Activated CD8-positive, alpha-beta memory T cell treated with anti-CD3 and anti-CD28 coated beads, Interleukin-2, amount 10 ng/mL, durations not matched to agents 7 days and 5 days (primary cell): ENCODE results near the gene FOXS1. TPM values are rescaled to one million over a fixed set of nuclear protein-coding genes. Genes with fewer than 3 reads are reported as not detected.

Experiments used
- ATAC-seq: fragments of 150-1000 bp; cut with Tn5 transposase; one replicate; pipeline ENCODE4 v1.10.0; 2021; ENCODE audit warnings: moderate library complexity
- CTCF ChIA-PET: fragments of 350-600 bp; sonication (Branson Sonifier 250); formaldehyde crosslinking; loops from one replicate; lab custom pipeline; 2021; ENCODE audit warnings: antibody characterized with exemption; lab: Charles Lee
- DNase-seq: peaks from one replicate; pipeline ENCODE4 v3.0.0-alpha.2; 2020
- H3K27ac Mint-ChIP-seq: one replicate; pipeline ENCODE4 v1.8.0; 2021; ENCODE audit warnings: mild to moderate bottlenecking, mixed read lengths
- H3K27me3 Mint-ChIP-seq: one replicate; pipeline ENCODE4 v1.8.0; 2021; ENCODE audit warnings: mixed read lengths
- H3K36me3 Mint-ChIP-seq: one replicate; pipeline ENCODE4 v1.8.0; 2021; ENCODE audit warnings: mild to moderate bottlenecking, mixed read lengths
- H3K4me1 Mint-ChIP-seq: one replicate; pipeline ENCODE4 v1.8.0; 2021; ENCODE audit warnings: mixed read lengths
- H3K4me3 Mint-ChIP-seq: one replicate; pipeline ENCODE4 v1.8.0; 2021; ENCODE audit warnings: mild to moderate bottlenecking, moderate library complexity, mixed read lengths
- H3K9me3 Mint-ChIP-seq: one replicate; pipeline ENCODE4 v1.8.0; 2022; ENCODE audit warnings: low read depth, mixed read lengths
- total RNA-seq, 2 experiments: library from RNA; stranded (reverse); gene quantifications; one replicate each; pipeline ENCODE4 v1.2.3, GENCODE V29; 2021

The FOXS1 gene
- total RNA-seq, 2 experiments from 2014 or later = not detected

DNA sequence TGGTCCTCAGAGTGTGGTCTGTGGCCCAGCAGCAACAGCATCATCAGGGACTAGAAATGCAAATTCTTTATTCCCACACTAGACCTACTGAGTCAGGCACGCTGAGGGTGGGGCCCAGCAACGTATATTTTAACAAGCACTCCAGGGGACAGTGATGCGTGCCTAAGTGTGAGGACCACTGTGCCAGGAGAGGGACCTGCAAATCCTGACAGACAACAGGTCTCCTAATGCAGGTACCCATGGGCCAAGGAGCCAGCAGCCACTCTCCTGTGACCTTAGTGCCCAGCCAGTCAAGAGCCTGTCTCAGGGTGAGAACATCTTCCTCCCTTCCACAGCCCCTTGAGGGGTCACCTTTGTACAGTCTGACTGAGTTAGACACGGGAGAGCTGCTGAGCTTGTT is 34.2 kb downstream of the FOXS1 start:
- Mint-ChIP-seq H3K27ac (no peak overlapping the region), H3K4me1 (peaks cover 4% of the 10 kb centered on the region), H3K4me3 (no peak overlapping the region), H3K36me3 (peaks cover 6% of the 10 kb centered on the region), H3K27me3 (no peaks in the 10 kb centered on the region), H3K9me3 (no peaks in the 10 kb centered on the region)
- no peak for ATAC-seq
- no peak for DNase-seq
- CTCF ChIA-PET = interaction anchor here (4.7 kb wide), 1 partner anchor 11 kb away, joined by 33 read pairs; no protein-coding TSS in a partner anchor

DNA sequence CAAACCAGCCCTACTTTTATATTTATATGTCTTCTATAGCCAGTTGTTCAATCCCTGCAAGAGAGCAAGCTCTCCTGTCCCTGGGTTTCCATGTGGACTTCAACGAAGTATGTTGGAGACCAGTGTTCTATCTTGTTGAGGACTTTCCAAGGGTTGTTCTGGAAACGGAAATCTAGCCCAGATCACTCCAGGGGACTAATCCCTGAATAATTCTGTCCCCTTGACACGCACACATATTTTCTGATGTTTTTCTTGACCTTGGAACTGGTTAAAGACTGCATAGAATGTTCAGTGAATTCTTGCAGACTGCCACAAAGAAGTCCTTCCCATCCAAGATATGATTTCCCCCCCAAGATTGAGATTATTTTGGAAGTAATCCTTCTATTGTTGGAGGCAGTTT is 35.7 kb downstream of the FOXS1 start:
- Mint-ChIP-seq H3K27me3 (no peaks in the 10 kb centered on the region), H3K27ac (no peak overlapping the region), H3K36me3 (peaks cover 12% of the 10 kb centered on the region), H3K9me3 (no peaks in the 10 kb centered on the region), H3K4me3 (no peak overlapping the region), H3K4me1 (peaks cover 4% of the 10 kb centered on the region)
- CTCF ChIA-PET = interaction anchor here (1.5 to 4.7 kb wide), 3 partner anchors 12 to 43 kb away, joined by 3 to 33 read pairs (median 3); no protein-coding TSS in a partner anchor
- DNase-seq = no peak
- no peak for ATAC-seq

DNA sequence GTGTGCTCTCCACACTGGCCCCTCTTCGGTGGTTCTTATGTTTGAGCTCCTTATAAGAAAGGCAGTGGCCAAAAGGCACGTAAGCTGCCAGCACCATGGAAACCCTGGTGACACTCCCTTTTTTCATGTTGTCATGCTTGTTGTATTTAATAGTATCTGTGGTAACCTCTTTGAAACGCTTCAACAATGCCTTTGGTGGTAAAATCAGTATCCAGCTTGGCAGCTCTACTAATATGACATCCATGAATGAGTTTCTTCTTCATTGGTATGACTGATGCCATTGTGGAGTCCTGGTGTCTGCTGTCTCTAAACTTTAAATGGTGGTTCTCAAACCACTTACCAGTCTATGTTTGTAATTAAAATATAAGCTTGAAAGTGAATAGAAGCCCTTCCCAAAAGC is 36.9 kb downstream of the FOXS1 start:
- CTCF ChIA-PET = interaction anchor here (1.0 to 4.7 kb wide), 4 partner anchors 9 to 26 kb away, joined by 3 to 33 read pairs (median 3); no protein-coding TSS in a partner anchor
- peaks cover 8% of the 10 kb centered on the region for H3K4me1 Mint-ChIP-seq
- no peaks in the 10 kb centered on the region for H3K9me3 Mint-ChIP-seq
- H3K27ac Mint-ChIP-seq = no peak overlapping the region
- no peaks in the 10 kb centered on the region for H3K27me3 Mint-ChIP-seq
- H3K4me3 Mint-ChIP-seq = no peak overlapping the region
- DNase-seq (no peak), ATAC-seq (no peak)
- H3K36me3 Mint-ChIP-seq = peaks cover 21% of the 10 kb centered on the region

DNA sequence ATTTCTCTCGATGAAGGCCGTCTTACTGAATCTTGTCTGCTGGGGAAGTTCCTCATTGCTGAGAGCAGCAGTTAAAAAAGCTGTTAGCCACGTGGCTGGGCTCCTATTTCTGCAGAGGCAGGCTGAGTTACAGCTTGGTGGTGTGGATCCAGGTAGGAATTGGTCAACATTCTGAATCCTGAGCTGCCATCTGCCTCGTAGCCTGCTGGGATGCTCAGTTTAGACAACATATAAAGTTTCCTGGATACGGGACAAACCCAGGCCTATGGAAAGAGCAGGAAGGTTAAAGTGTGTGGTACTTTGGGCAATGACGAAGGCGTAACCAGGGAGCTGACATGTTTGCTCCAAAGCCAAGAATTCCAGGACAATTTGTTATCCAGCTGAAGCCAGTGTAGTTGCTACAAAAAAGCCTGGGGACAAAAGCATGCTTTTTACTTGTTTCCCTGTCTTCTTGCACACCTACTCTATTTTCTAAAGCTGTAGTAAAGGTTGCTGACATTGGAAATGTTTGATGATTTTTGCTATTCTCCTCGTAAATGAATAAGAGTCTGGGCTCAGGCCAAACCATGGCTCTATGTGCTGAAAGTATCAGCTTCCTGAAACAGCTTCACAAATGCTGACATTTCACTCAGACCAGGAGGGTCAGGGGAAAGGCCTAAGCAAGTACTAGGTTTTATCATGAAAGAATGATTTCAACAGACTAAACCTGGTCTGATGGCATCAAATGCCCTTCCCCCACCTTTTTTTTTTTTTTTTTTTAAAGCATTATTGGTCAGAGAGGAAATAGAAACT is 38.6 kb downstream of the FOXS1 start:
- no peak for DNase-seq
- peaks cover 30% of the 10 kb centered on the region for H3K36me3 Mint-ChIP-seq
- no peak for ATAC-seq
- H3K4me3 Mint-ChIP-seq = no peak overlapping the region
- CTCF ChIA-PET = interaction anchor here (0.6 to 4.7 kb wide), 2 partner anchors 11 to 15 kb away, joined by 3 to 33 read pairs; no protein-coding TSS in a partner anchor
- no peaks in the 10 kb centered on the region for H3K9me3 Mint-ChIP-seq
- H3K27ac Mint-ChIP-seq = peak overlapping the region; percentile 16
- no peaks in the 10 kb centered on the region for H3K27me3 Mint-ChIP-seq
- H3K4me1 Mint-ChIP-seq = peaks cover 11% of the 10 kb centered on the region

DNA sequence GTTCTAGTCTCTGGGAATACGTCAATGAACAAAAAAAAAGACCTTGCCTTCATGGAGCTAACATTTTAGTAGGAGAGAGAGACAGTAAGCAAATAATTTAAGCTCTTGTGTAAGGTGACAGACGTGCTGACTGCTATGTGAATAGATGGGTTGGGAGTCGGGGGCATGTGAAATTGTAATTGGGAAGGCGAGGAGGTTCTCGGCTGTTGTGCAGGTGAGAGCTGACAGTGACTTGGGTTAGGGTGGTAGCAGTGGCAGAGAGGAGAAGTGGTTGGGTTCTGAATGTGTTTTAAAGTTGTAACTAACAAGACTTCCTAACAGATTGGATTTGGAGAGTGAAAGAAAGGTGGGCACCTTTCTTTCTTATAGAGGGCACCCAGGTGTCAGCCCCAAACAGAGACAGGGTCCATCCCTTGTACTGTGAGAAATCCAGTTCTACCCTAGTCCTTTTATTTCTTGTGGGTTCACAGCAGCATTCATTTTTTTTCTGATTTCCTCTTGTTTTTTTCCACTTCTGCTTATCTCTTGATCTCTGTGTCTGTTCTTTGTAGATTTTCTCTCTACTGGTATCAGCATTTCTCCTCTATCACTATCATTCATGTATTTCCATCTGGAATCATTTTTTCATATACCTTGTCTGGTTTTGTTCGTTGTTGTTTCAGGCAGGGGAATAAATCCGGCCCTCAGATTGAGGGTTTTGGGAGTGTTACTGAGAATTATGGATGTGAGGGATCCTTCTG is 41.7 kb downstream of the FOXS1 start:
- ATAC-seq (no peak), DNase-seq (no peak)
- CTCF ChIA-PET = interaction anchor here (0.6 to 1.3 kb wide), 2 partner anchors 58 to 234 kb away, joined by 3 read pairs; no protein-coding TSS in a partner anchor
- Mint-ChIP-seq H3K36me3 (peaks cover 55% of the 10 kb centered on the region), H3K27ac (no peak overlapping the region), H3K4me3 (no peak overlapping the region), H3K4me1 (peaks cover 11% of the 10 kb centered on the region), H3K9me3 (no peaks in the 10 kb centered on the region), H3K27me3 (no peaks in the 10 kb centered on the region)

DNA sequence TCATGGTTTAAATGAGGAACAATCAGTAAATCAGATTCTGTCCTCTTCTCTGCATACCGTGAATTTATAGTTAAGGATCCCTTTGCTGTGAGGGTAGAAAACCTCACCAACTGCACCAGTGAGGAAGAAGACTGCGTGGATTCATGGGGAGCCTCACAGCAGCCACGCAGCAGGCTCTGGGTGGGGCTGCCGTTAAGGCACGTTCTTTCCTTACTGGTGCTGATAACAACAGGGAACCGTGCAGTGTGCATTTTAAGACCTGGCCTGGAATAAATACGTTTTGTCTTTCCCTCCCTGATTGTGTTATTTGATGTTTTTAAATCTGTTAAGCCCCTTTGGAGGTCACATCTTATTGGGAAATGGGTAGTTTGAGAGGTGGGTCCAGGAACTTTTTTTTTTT is 43.9 kb downstream of the FOXS1 start:
- Mint-ChIP-seq H3K27ac (no peak overlapping the region), H3K36me3 (peaks cover 68% of the 10 kb centered on the region), H3K27me3 (no peaks in the 10 kb centered on the region), H3K4me1 (peaks cover 7% of the 10 kb centered on the region), H3K4me3 (no peak overlapping the region), H3K9me3 (no peaks in the 10 kb centered on the region)
- CTCF ChIA-PET = no interaction called here
- ATAC-seq (no peak), DNase-seq (no peak)

GRCh38 chr20:31797364-31797763 is 48.0 kb downstream of the FOXS1 start:
- H3K4me1 Mint-ChIP-seq = no peaks in the 10 kb centered on the region
- H3K4me3 Mint-ChIP-seq = no peak overlapping the region
- H3K36me3 Mint-ChIP-seq = peaks cover 71% of the 10 kb centered on the region
- no peaks in the 10 kb centered on the region for H3K27me3 Mint-ChIP-seq
- CTCF ChIA-PET = interaction anchor here (1.9 kb wide), 1 partner anchor 26 kb away, joined by 6 read pairs; no protein-coding TSS in a partner anchor
- H3K9me3 Mint-ChIP-seq = no peaks in the 10 kb centered on the region
- H3K27ac Mint-ChIP-seq = no peak overlapping the region
- ATAC-seq = no peak
- no peak for DNase-seq

Other genes starting within 250 kb of the FOXS1 start
- not detected for gene ID1, start 240.3 kb downstream of the FOXS1 start, total RNA-seq
- gene COX4I2, start 207.7 kb downstream of the FOXS1 start, total RNA-seq = not detected
- 100 to 1,000 TPM in 1 of 2 experiments, 10 to 100 TPM in 1; 69.8 to 121 TPM for gene BCL2L1, start 122.7 kb downstream of the FOXS1 start, total RNA-seq
- 100 to 1,000 TPM; 148 to 159 TPM for gene TPX2, start 106.3 kb downstream of the FOXS1 start, total RNA-seq
- gene MYLK2, start 26.2 kb downstream of the FOXS1 start, total RNA-seq = 1 to 10 TPM in 1 of 2 experiments, under 1 TPM in 1; 0.42 to 1.2 TPM
- gene DUSP15, start 24.9 kb upstream of the FOXS1 start, total RNA-seq = not detected
- gene TTLL9, start 25.0 kb upstream of the FOXS1 start, total RNA-seq = not detected
- 10 to 100 TPM; 14.9 to 15.6 TPM for gene PDRG1, start 106.4 kb upstream of the FOXS1 start, total RNA-seq
- gene XKR7, start 122.5 kb upstream of the FOXS1 start, total RNA-seq = not detected
- not detected for gene CCM2L, start 164.8 kb upstream of the FOXS1 start, total RNA-seq
- gene HCK, start 206.6 kb upstream of the FOXS1 start, total RNA-seq = not detected